Measurements from ENCODE around the gene FLT4. TPM values are rescaled to one million over a fixed set of nuclear protein-coding genes. Genes with fewer than 3 reads are reported as not detected.

Gene FLT4
- total RNA-seq, 1 experiment from 2014 or later, result not detected

DNA sequence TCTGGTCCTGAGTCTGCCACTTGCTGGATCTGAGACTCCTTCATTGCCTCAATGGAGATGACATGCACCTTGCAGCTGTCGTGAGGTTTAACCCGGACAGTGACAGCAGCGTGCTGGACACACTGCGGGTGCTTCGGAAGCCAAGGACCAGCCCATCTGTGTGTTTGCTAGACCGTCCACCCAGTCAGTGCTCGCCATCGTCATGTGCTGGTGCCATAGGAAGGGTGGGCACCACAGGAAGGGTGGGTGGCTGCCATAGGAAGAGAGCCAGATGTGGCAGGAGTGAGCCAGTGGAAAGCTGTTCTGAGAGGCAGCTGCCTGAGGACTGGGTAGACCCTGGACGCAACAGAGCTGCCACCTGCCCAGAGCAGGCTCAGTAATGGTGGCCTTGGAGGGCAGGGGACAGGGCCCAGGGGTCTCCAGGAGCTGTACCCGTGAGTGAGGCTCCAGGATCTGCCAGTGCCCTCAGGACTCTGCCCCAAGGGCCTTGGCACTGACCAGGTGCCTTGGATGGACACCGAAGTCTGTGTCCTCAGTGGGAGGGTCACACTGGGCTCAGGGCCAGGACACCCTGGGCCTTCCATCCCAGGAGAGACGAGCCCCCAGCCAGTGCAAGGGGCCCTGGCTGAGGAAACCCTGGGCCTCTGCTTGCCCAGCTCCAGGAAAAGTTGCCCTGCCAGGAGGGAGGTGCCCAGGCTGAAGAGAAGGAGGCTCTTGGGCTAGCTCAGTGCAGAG is 21.8 kb downstream of the FLT4 start:
- no peak for DNase-seq (ENCODE audit: low spot score)

GRCh38 chr5:180626661-180627385 is 22.6 kb downstream of the FLT4 start:
- DNase-seq (ENCODE audit: low spot score), result no peak

- no peak for DNase-seq (ENCODE audit: low spot score)
Observed at GRCh38 chr5:180625791-180626660, 23.4 kb downstream of the FLT4 start.

GRCh38 chr5:180625125-180625790 is 24.1 kb downstream of the FLT4 start:
- no peak for DNase-seq (ENCODE audit: low spot score)

DNA sequence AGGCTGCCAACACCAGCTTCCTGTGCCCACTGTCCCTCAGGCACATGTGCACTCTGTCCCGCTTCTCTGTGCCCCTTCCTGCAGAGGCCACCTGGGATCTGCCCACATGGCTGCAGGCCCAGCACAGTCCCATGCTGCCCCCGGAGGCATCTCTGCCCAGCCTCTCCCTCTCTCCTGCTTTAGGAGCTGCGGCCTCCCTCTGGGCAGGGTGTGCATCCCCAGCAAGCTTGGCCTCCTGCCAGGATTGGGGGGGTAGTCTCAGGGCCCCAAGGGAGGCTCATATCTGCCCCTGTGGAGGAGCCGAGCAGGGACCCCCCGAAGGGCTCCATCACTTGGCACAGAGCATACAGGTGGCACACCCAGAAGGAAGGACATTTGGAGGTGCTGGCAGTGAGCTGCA is 24.8 kb downstream of the FLT4 start:
- no peak for DNase-seq (ENCODE audit: low spot score)

GRCh38 chr5:180623844-180624243 is 25.6 kb downstream of the FLT4 start:
- no peak for DNase-seq (ENCODE audit: low spot score)

- DNase-seq (ENCODE audit: low spot score), result no peak
Observed at GRCh38 chr5:180623411-180623834, 26.0 kb downstream of the FLT4 start.

DNA sequence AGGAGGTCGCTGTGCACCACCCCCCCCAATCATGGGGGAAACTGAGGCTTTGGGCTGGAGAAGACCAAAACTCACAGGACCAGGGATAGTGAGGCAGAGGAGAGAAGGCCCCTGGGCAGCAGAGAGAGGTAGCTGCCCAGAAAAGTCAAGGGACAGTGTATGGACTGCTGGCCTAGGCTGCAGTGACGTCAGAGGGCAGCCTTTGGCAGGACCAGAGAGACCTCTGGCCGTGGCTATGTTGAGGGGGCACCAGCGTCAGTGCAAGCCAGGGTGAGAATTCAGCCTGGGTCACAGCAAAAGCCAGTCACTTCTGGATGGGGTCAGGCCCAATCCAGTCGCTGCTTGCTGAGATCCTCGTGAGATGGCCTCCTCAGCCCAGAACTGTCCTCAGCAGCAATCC is 26.5 kb downstream of the FLT4 start:
- DNase-seq (ENCODE audit: low spot score), result no peak

DNA sequence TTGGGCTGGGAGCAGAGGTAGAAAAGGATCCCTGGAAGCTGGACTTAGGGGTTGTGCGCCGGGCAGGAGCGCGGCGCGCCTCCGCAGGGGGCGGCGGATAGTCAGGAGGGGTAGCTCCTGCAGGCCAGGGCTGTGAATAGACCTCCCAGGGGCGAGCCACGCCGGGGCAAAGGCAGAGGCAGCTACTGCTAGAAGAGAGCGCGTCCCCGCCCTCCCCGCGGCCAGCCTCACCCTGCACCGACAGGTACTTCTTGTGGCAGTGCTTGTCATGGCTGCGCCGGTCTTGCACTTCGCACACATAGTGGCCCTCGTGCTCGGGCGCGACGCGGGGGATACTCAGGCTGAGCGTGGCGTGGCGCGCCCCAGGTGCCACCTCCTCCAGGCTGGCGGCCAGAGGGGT is 28.1 kb downstream of the FLT4 start:
- no peak for DNase-seq (ENCODE audit: low spot score)

- no peak for DNase-seq (ENCODE audit: low spot score)
Observed at GRCh38 chr5:180620014-180620413, 29.4 kb downstream of the FLT4 start.

- no peak for DNase-seq (ENCODE audit: low spot score)
Observed at GRCh38 chr5:180619563-180619915, 29.9 kb downstream of the FLT4 start.

DNA sequence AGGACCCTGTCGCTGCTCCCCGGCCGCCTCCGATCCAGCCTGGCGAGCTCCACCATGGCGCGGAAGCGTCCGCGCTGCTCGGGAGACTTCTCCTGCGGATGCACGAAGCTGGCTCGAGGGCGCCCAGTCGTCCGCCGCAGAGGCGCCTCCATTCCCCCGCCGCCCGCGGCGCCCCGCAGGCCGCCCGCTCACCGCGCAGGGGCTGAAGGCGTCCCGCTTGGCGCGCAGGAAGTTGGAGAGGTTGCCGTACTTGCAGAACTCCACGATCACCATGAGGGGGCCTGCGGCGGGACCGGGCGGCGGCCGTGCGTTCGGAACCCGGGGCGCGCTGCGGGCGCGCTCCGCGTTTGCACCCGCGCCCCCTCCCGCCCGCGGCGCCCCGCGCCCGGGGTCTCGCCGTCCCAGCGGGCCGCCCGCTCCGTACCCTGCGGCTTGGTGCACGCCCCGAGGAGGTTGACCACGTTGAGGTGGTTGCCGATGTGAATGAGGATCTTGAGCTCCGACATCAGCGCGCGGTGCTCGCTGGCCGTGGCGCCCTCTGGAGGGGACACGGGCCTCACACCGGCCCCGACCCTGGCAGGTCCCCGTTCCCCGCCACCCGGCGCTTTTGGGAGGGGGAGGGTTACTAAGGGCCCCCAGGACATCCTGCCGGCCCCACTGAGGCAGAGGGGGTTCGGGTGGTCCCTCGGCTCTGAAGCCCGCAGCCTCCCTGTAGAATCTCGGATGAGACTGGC is 30.4 kb downstream of the FLT4 start:
- no peak for DNase-seq (ENCODE audit: low spot score)

DNA sequence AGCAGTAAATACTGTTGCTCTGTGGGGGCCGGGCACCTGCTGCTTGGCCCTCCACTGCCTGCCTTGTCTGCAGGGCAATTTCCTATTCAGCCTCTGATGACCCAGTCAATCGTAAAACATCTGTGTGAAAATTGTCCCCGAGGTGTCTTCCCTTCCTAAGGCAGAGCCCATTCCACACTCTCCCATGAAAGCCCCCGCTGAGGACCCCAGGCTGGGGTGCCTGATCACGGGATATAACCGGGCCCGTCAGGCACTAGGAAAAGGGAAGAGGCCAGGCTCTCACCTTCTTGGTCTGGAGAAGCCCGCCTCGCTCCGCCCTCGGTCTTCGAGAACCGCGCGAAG is 30.9 kb downstream of the FLT4 start:
- DNase-seq (ENCODE audit: low spot score), result no peak

GRCh38 chr5:180613814-180614188 is 35.6 kb downstream of the FLT4 start:
- DNase-seq (ENCODE audit: low spot score), result no peak

DNA sequence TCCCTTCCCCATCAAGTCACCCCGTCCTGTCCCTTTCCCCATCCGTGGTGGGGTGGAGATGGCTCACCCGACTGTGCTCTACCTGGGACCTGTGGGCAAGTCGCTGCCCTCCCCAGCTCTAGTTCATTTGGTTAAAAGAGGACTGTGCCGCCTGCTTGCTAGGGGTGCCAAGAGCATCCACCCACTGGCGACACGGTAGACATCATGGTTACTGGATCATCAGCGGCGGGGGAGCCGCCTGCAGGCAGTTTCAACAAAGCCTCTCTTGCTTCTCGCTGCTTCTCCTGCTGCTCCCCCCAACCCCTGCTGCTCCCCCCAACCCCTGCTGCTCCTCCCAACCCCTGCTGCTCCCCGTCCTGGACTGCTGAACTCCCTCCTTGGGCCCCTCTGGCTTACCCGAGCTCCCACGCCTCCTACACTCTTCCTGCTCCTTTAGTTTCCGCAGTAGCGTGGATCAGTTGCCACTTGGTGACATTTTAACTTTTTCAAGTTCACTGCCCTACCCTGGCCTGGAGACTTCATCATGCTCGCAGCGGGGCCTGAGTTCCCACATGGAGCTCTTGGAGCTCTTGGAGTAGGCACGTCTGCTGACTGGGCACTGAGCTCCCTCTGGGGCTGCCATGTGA is 36.1 kb downstream of the FLT4 start:
- no peak for DNase-seq (ENCODE audit: low spot score)

- no peak for DNase-seq (ENCODE audit: low spot score)
Observed at GRCh38 chr5:180612683-180613082, 36.7 kb downstream of the FLT4 start.

GRCh38 chr5:180611140-180611850 is 38.1 kb downstream of the FLT4 start:
- DNase-seq (ENCODE audit: low spot score), result no peak

GRCh38 chr5:180609817-180610550 is 39.4 kb downstream of the FLT4 start:
- DNase-seq (ENCODE audit: low spot score), result no peak

GRCh38 chr5:180609386-180609785 is 40.0 kb downstream of the FLT4 start:
- DNase-seq (ENCODE audit: low spot score), result no peak
